ENCODE results near the gene KCNT1. TPM values are rescaled to one million over a fixed set of nuclear protein-coding genes. Genes with fewer than 3 reads are reported as not detected.

KCNT1 gene
- total RNA-seq, 1 experiment from 2014 or later = 0.17 TPM

- TF ChIP-seq REST (IDR thresholded peaks at IDR 0.05; ENCODE audit: low read depth) = no peak
- TF ChIP-seq EZH2phosphoT487 (IDR thresholded peaks at IDR 0.05; ENCODE audit: borderline replicate concordance) = no peak
- no peak for TF ChIP-seq EZH2 (IDR thresholded peaks at IDR 0.05)
- no peak for TF ChIP-seq YY1 (IDR thresholded peaks at IDR 0.05; ENCODE audit: extremely low read depth, insufficient replicate concordance, low read depth, low read length)
- no peak for TF ChIP-seq JUND (IDR thresholded peaks at IDR 0.05)
- no peak for TF ChIP-seq CEBPB (IDR thresholded peaks at IDR 0.05; ENCODE audit: low read depth)
- no peak for TF ChIP-seq RAD21 (IDR thresholded peaks at IDR 0.05; ENCODE audit: low read depth)
- no peak for TF ChIP-seq ZFX (IDR thresholded peaks at IDR 0.05)
- TF ChIP-seq POLR2AphosphoS5 (IDR thresholded peaks at IDR 0.05; ENCODE audit: low read depth, low read length) = no peak
Measured at GRCh38 chr9:135772702-135773493, 70.9 kb downstream of the KCNT1 start (continued).

GRCh38 chr9:135773530-135774238 lies 71.7 kb downstream of the KCNT1 start:
- H3K9me2 ChIP-seq (ENCODE audit: insufficient read depth) = no peaks in the 10 kb centered on the region
- BruUV-seq (replicated peaks) = no TSS peak
- ChIA-PET POLR2A (no interaction called here), RAD21 (ENCODE audit: low non-redundant PET in 1 of 2, low total read pairs in 2 of 2, uncharacterized antibody in 2 of 2, unreplicated experiment in 2 of 2) (no interaction called here), CTCF (no interaction called here)
- H3K4me3 ChIP-seq (replicated peaks in 1 of 2; ENCODE audit: low read depth in 1 of 2, low read length in 2 of 2) = no peak overlapping the region
- DNase-seq (ENCODE audit: low read depth, low spot score) = no peak
- no peak overlapping the region for H3K27ac ChIP-seq (ENCODE audit: low read depth, low read length)
- H2AFZ ChIP-seq (ENCODE audit: low read depth, low read length, poor library complexity, severe bottlenecking) = no peak overlapping the region
- no peak overlapping the region for H3K9ac ChIP-seq (ENCODE audit: low read length)
- no peak overlapping the region for H3K4me2 ChIP-seq (ENCODE audit: low read length)
- intact Hi-C loops (cut with micrococcal nuclease) = no loop called here
- no peaks in the 10 kb centered on the region for H3K27me3 ChIP-seq (ENCODE audit: insufficient read depth, low read length)
- no peak for ATAC-seq
- no peaks in the 10 kb centered on the region for H4K20me1 ChIP-seq (ENCODE audit: insufficient read depth)
- H3K36me3 ChIP-seq (ENCODE audit: control insufficient read depth in 1 of 2, insufficient read depth in 2 of 2, low read length in 2 of 2) = no peaks in the 10 kb centered on the region
- H3K79me2 ChIP-seq (ENCODE audit: insufficient read depth, low read length) = no peaks in the 10 kb centered on the region
- no peaks in the 10 kb centered on the region for H3K9me3 ChIP-seq (ENCODE audit: control insufficient read depth in 1 of 2, insufficient read depth in 1 of 2, low read depth in 1 of 2, low read length in 2 of 2)
- no peaks in the 10 kb centered on the region for H3K4me1 ChIP-seq (ENCODE audit: control insufficient read depth in 1 of 2, insufficient read depth in 2 of 2, low read length in 2 of 2)
- no peak for TF ChIP-seq EGR1 (IDR thresholded peaks at IDR 0.05; ENCODE audit: low read depth)
- no peak for TF ChIP-seq CEBPB (IDR thresholded peaks at IDR 0.05; ENCODE audit: low read depth)
- TF ChIP-seq ATF3 (IDR thresholded peaks at IDR 0.05) = no peak
- TF ChIP-seq POLR2A (IDR thresholded peaks at IDR 0.05; ENCODE audit: borderline replicate concordance, extremely low read depth, insufficient read depth, insufficient read length) = no peak
- no peak for TF ChIP-seq JUND (IDR thresholded peaks at IDR 0.05)
- no peak for TF ChIP-seq ELF1 (IDR thresholded peaks at IDR 0.05; ENCODE audit: borderline replicate concordance, low read depth)
- TF ChIP-seq TCF7L2 (IDR thresholded peaks at IDR 0.05; ENCODE audit: borderline replicate concordance, extremely low read depth, insufficient read depth, insufficient read length) = no peak
- no peak for TF ChIP-seq ZNF274 (IDR thresholded peaks at IDR 0.05; ENCODE audit: low read depth, low read length)
- TF ChIP-seq EZH2 (IDR thresholded peaks at IDR 0.05) = no peak
- TF ChIP-seq CTCF (IDR thresholded peaks at IDR 0.05 in 2 of 3, conservative IDR thresholded peaks at IDR 0.05 in 1 of 3; ENCODE audit: borderline replicate concordance in 1 of 3, insufficient read depth in 1 of 3, low read depth in 2 of 3, low read length in 2 of 3) = no peak
- no peak for TF ChIP-seq MAX (IDR thresholded peaks at IDR 0.05)

Data from HCT116 (cell line).